T-helper 2 cell treated with Interferon-gamma antibody and Interleukin-4, amounts not matched to agents 100 ng/mL and 5 ng/mL, for 36 hours (primary cell): Measurements from ENCODE around the gene NKD2. TPM values are rescaled to one million over a fixed set of nuclear protein-coding genes. Genes with fewer than 3 reads are reported as not detected.

Experiments used
- intact Hi-C: fragments of 100-400 bp; cut with micrococcal nuclease; formaldehyde crosslinking; loops from one replicate; pipeline ENCODE4 v1.15.1; 2023
- total RNA-seq: library from RNA; stranded (reverse); gene quantifications from 2 replicates; pipeline ENCODE4 v1.2.3, GENCODE V29; 2022

NKD2 gene
- total RNA-seq, 1 donor from 2014 or later: 34.4 TPM

DNA sequence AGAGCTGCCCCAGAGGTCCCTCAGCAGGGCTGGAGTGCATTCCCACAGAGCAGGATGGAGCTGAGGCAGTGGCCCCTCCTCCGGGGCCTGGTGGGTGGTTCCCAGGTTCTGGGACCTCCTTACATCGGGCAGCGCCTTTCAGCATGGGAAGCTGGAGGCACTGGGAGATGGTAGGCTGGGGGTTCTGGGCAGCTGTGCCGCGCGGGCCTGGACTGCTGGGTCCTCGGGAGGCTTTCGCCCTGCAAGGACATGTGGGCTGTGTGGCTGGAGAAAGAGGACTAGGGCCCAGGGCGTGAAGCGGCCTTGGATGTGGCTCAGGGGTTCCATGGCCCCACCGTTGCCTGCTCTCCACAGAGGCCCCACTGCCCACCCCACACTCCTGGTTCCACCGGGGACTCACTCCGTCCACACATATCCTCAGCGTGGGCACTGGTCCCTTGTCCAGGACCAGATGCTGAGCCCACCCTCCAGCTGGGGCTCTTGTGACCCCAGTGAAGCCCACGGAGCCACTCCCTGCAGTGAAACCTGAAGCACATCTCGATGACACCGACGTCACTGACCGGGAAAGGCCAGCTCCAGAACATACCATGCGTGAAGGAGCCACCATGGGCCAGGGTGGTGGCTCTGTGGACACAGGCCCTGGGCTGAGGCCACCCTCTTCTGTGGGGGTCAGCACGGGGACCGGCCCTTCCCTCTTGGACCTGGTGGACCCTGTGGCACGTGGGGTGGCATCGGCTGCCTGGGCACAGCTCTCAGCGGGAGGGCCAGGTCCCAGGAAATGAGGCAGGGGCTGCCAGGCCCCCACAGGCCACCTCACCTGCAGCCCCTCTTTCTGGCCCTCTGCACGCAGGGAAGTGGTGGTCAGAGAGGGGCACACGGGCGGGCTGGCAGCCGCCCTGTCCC lies 31.5 kb upstream of the NKD2 start:
- intact Hi-C loops: no loop called here

DNA sequence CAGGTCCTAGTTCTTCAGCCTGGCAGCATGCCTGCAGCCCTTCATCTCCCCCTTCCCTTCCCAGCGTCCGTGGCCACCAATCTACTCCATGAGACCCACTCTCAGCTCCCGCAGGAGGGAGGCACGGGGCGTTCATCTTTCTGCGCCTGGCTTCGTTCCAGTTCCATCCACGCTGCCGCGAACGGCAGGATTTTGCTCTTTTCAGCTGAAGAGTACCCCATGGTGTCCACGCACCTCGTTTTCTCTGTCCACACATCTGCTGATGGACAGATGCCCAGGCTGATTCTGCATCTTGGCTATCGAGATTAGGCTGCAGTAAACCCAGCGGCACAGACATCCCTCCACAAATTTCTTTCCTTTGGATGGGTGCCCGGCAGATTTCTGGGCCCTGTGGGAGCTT lies 30.5 kb upstream of the NKD2 start:
- intact Hi-C loops: no loop called here

DNA sequence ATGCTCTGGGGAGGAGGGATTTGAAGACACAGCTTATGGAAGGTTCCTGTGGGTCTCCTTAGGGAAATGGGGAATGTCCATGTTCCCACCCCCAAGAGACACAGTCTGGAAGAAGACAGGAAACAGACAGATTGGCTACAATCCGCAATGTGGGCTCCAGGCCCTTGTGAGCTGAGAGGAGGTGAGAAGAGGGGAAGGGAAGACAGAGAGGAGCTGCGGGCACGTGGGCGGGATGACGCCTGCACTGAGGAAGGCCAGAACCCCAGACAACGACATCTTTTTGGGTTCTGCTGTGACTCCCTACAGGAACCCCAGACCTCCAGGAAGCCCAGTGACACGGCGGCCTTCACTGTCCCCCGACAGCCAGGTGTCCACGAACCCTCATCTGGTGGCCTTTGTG lies 29.9 kb upstream of the NKD2 start:
- intact Hi-C loops: no loop called here

DNA sequence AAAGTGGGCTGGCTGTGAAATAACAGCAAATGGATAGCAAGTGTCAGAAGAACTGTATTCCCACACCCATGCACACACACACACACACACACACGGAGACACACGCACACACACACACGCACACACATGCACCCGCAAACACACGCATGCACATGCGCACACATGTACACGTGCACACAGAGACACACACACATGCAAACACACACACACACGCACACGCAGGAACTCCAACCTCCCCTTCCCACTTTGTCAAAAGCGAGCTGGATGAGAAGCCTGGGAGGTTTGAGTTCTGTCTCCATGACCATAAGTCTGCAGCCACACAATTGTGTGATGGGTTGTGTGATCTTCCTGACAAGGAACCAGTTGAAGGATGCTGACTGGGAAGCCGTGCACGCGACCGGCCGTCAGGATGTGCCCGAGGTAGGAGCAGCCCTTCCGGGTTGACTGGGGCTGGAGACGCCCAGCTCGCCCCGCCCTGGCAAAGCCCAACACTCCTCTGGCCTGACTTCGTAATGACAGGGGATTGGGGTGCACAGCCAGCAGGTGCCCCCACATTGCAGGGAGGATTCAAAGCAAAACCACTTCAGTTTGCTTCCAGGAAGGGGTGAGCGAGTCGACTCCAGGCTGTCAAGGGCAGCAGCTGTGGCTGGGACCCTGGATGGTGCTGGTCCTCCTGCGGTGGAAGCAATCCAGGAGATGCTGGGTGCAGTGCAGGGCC lies 29.3 kb upstream of the NKD2 start:
- intact Hi-C loops: no loop called here

DNA sequence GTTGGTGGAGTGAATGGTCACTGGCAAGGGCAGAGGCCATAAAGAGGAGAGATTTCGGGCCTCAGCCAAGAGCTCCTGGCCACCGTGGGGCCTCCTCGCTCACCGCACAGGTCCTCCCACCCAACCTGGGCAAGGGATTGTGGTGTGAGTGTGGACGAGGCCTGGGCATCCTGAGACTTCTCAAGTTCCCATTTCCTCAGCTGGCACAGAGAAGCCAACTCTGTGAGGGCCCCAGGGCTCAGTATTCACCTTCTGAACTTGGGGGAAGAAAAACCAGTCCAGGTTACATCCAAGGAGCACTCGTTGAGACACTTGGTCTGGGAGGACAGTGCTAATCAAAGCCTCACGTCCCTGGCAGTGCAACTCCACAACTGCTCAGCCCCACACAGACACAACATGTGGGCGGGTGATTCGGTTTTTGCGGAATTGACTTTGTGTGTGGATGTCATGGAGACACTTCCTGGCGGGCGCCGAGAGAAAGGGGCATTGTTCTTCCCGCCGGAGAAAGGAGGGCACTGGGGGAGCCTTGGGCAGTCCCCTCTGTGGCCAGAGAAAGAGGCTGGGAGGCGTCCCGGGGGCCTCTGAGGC lies 28.5 kb upstream of the NKD2 start:
- intact Hi-C loops: no loop called here

DNA sequence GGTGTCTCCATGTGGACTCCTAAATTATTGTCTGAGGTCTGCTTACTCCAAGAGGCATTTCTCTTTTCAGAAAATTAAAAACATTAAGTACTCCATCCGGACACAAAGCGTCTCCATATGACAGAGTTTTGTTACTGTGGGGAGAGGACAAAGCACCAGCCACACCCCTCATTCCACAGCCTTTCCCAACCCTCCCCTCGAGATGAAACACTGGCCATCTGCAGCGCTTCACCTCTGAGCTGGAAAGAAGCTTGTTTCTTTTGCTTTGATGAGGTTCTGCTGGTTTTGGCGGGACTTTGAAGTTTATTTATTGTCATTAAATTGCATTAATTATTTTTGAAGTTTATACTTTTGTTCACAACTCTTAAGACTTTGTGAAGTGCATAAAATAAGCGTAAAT lies 27.6 kb upstream of the NKD2 start:
- intact Hi-C loops: no loop called here

DNA sequence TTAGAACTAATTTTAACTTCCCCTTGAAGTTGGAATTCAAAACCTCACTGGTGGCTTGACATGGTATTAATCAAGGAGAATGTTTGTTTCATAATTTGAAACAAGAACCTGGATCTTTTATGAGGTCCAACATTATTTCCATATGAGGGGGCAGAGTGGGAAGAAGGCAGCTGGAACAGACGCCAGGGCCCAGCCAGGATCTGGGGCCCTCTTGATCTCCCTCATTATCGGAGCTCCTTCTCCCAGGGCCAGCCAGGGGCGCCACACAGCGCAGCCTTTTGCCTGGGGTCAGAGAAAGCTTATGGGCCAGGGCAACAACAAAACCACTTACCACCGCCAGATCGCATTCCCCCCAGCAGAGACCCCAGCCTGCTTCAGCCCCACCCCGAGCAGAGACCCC lies 27.1 kb upstream of the NKD2 start:
- intact Hi-C loops: no loop called here

DNA sequence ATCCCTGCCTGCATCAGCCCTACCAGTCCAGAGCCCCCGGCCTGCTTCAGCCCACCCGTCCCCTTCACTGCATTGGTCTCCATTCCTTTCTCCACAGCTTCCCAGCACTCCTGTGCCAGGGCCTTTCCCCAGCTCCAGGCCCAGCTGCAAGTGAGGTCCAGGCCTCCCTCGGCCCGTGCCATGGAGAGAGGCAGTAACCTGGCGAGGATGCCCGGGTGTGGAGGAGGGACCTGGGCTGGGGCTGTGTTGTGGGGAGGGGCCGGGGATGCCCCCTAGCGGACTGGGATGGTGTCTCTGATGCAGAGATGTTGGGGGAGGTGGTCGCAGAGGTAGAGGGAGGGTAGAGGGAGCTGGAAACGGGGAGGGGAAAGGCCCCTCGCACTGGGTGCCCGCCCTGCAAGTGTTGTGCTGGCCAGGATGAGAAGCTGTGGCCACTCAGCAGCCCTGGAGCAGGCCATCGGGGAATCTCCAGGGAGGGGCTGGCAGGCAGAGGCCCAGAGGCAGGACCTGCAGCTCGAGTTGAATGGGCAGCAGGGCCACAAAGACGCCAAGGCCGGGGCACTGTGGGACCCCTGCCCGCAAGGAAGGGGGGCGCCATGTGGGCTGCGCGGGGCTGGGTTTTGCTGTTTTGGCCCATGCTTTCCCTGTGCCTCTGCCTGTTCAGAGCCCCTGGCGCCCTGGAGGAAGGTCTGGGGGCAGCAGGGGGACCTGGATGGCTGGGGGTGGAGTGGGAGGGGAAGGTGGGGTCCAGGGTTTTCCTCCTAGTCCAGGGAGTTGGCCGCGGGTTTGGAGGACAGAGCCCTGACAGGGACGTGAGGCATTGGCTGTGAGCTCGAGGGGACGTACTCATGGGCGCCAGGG lies 26.0 kb upstream of the NKD2 start:
- intact Hi-C loops: no loop called here

DNA sequence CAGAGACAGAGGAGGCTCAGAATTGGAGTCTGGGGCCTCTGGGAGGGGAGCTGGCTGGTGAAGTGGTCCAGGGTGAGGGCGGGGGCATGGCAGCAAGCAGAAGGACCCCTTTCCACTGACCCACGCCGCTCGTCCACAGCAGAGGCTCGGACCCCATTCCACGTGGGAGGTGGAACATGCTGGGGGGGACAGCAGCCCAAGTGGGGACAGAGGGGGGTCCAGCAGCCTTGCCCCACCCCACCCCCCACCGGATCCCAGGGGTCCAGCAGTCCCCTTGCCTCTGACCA lies 25.4 kb upstream of the NKD2 start:
- intact Hi-C loops: no loop called here

DNA sequence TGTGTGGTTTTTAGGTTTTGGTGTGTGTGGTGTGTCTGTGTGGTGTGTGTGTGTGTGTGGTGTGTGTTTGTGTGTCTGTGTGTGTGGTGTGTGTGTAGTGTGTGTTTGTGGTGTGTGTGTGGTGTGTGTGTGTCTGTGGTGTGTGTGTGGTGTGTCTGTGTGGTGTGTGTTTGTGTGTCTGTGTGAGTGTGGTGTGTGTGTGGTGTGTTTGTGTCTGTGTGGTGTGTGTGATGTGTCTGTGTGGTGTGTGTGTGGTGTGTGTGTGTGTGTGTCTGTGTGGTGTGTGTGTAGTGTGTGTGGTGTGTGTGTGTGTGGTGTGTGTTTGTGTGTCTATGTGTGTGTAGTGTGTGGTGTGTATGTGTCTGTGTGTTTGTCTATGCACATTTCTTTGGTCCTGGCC lies 25.0 kb upstream of the NKD2 start:
- intact Hi-C loops: no loop called here

DNA sequence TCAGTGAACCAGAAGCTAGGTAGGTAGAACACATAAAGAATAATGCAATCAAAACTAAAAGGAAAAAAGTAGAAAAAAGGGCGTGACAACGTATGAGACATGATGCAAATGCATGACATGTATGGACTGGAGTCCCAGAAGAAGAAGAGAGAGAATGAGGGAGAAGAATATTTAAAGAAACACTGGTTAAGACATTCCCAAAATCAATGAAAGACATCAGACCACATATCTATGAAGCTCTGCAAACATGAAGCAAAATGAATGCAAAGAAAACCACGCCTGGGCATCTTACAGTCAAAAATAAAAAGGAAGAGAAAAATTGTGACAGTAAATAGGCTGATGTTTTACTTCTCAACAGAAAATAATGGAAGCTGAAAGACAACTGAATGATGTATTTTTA lies 23.8 kb upstream of the NKD2 start:
- intact Hi-C loops: loop anchor here (2.0 kb wide), 1 partner anchor 20 kb away; no protein-coding TSS in a partner anchor

DNA sequence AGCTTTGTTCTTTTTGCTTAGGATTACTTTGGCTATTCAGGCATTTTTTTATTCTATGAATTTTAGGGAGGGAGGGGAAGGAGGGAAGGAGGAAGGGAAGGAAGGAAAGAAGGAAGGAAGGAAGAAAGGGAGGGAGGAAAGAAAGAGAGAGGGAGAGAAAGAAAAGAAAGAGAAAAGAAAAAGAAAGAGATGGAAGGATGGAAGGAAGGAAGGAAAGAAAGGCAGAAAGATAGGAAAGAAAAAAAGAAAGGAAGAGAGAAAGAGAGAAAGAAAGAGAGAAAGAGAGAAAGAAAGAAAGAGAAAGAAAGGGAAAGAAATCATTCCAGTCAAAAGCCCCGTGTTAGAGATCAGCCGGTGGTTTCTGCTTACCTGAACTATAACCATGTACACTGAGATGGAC lies 20.8 kb upstream of the NKD2 start:
- intact Hi-C loops: no loop called here

DNA sequence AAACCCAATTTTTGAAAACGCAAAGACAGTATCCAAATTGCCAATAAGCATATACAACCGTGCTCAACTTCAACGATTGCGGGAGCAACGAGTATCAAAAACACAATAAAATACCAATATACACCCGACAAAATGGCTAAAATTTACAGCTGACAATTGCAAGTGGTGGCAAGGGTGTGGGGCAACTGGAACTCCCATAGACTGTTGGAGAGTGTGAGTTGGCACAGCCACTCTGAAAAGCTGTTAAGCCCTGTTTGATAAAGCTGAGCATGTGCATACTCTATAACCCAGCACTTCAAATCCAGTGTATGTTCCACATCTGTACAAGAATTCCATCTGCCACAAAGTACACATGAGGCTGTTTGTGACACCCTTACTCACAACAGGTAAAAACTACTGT lies 20.3 kb upstream of the NKD2 start:
- intact Hi-C loops: no loop called here

DNA sequence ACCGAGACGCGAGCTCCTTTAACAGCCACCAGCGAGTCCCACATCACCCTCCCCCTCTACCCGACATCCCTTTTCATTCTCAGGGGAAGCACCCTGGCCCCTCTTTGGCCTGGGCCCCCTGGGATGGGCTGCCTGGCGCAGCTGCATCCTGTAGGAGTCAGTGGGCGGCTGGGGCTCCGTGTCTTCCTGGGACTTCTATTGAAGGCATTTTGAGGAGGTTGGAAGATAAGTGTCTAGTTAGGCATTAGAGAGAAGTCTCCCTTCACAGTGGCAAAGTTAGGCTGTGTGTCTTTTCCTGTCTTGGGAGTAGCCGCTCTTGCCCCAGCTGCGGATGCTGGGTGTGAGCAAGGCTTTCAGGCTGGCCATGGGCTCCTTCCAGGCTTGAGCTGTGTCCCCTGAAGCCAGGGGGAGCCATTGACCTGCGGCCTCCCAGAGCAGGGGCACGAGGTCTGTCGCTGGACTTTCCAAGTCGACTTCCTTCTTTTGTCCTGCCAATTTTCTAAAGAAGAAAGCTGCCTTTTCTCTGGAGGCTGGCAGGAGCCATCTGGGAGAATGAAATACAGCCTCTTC lies 18.6 kb upstream of the NKD2 start:
- intact Hi-C loops: no loop called here

DNA sequence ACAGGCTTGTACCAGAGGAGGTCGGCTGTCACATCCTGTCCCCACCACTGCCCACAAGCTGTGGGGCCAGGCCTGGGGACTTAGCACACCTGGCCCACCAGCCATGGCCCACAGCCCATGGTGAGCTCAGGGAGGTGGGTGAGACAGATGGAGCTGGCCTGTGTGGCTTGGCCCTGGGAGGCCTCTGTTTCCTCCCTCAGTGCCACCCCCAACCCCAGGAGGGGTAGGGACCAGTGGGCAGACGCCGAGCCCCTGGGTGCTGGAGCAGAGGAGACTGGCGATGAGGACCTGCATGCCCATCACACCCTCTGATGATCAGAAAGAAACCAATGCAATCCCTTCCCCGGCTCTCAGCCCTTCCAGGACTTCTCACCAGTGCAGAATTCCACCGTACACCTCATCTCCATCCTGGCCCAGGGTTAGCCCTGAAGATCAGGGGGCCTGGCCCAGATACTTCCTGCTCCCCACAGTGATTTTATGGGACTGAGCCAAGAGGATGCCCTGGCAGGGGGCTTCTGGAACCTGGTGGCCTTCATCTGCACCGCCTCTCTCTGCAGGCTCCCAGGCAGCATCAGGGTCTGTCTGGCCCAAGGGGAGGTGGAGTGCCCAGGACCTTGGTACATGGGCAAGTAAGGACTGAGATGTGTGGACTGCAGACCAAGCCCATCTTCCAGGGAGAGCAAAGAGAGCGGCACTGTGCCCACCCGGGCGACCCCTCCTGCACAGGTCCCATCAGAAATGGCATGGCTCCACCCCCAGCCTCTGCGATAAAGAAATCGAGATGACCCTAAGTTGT lies 16.9 kb upstream of the NKD2 start:
- intact Hi-C loops: no loop called here

DNA sequence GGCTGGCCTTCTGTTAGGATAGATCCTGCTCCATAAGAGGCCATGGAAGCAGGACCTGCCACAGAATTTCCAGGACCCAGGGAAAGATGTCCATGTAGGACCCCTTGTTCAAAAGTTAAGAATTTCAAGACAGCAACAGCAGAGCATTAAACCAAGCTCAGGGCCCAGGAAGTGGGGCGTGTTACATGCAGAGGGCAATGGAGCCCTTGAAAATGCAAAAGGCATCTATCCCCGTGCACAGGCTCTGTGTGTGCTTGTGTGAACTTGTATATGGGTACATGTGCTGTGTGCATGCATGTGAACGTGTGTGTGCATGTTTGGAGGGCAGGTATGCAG lies 14.4 kb upstream of the NKD2 start:
- intact Hi-C loops: no loop called here

DNA sequence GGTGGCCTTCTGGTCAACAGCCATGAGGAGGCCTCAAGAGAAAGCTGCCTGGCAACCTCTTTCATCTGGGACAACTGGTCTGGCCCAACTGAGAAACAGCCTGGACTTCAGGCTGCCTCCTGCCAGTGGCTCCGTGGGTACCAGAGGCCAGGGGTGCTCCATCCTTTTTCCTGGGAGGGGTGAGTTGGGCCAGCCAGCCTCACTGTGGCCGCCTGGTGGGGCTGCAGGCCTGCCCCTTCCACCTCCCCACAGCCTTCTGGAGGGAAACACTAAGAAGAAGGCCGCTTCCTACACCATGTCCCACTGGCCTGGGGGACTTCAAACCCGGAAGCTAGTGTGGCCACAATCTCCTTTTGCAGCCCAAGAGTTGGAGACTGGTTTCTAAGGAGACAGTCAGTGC lies 13.8 kb upstream of the NKD2 start:
- intact Hi-C loops: no loop called here

DNA sequence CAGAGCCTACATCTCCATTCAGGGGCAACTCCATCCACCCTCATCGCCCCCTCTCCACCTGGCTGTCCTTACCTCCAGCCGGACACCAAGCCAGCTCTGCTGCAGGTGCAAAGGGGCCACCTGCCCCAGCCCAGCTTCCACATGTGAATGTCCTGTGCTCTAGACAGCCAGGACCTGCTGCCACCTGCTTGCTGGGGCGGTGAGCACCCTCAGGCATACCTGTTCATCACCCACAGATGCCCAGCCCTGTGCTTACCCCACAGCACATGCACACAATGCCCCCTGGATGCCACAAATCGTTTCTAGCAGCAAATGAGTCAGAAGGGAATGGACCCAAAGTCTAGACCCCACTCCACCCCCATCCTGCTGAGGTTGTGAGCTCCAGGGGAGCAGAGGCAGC lies 13.3 kb upstream of the NKD2 start:
- intact Hi-C loops: no loop called here

DNA sequence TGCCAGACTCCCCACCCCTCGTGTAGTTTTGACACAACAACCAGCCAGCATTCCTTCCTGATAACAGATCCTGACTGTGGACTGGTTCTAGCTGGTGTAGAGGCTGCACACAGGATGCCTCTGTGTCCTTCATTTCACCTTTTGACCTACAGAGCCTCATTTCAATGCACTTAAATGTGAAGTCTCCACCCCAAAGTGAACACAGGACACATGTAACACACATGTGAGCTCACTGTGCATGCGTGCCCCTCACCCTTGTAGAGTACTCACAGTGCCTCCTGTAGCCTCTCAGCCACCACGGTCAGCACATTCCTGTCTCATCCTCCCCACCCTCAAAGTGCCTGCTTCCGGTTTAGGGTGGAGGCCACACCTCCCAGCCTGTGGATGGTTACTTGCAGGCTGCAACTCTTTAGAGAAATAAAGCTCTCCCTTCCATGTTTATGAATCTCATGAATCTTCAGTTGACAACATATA lies 11.6 kb upstream of the NKD2 start:
- intact Hi-C loops: no loop called here

DNA sequence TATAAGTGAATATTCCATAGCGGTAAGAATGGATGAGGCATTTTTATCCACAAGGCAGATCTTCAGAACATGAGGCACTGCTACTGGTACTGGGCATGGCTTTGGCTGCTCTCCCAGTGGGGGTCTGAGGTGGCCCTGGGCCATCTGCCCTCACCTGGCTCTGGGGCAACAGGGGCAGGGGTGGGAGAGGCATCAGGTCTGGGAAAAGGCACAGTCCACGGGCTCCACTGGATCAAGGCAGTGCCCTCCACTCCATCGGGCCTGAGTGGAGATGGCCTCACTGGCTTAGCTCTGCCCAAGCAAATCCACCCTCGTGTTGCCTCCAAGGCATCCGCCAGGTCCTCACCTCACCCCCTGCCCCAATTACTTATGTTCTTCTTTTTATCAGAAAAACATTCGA lies 10.9 kb upstream of the NKD2 start:
- intact Hi-C loops: no loop called here
